ENCODE results near the gene RRP8. TPM values are rescaled to one million over a fixed set of nuclear protein-coding genes. Genes with fewer than 3 reads are reported as not detected.

Gene RRP8
- total RNA-seq, 1 experiment from 2014 or later: 15.1 TPM

- Histone ChIP-seq H3K9me3 (ENCODE audit: low read length) (no peaks in the 10 kb centered on the region), H4K20me1 (ENCODE audit: low read length) (no peaks in the 10 kb centered on the region), H3K9me2 (replicated peaks; ENCODE audit: low read length) (no peaks in the 10 kb centered on the region), H3K4me2 (ENCODE audit: low read length) (no peak overlapping the region), H3K36me3 (ENCODE audit: low read depth, low read length) (no peaks in the 10 kb centered on the region), H3K9ac (ENCODE audit: low read length) (no peak overlapping the region), H3K4me3 (ENCODE audit: low read length) (no peak overlapping the region), H3F3A (ENCODE audit: low read length, unreplicated experiment) (no peaks in the 10 kb centered on the region), H3K27me3 (ENCODE audit: low read length) (no peaks in the 10 kb centered on the region), H3K27ac (ENCODE audit: low read length) (no peak overlapping the region), H2AFZ (ENCODE audit: low read length) (no peak overlapping the region), H3K79me2 (ENCODE audit: low read length) (no peaks in the 10 kb centered on the region), H3K4me1 (ENCODE audit: insufficient read depth, low read length) (no peaks in the 10 kb centered on the region)
- no TSS peak for BruUV-seq (replicated peaks)
- TF ChIP-seq, protein P1, sequence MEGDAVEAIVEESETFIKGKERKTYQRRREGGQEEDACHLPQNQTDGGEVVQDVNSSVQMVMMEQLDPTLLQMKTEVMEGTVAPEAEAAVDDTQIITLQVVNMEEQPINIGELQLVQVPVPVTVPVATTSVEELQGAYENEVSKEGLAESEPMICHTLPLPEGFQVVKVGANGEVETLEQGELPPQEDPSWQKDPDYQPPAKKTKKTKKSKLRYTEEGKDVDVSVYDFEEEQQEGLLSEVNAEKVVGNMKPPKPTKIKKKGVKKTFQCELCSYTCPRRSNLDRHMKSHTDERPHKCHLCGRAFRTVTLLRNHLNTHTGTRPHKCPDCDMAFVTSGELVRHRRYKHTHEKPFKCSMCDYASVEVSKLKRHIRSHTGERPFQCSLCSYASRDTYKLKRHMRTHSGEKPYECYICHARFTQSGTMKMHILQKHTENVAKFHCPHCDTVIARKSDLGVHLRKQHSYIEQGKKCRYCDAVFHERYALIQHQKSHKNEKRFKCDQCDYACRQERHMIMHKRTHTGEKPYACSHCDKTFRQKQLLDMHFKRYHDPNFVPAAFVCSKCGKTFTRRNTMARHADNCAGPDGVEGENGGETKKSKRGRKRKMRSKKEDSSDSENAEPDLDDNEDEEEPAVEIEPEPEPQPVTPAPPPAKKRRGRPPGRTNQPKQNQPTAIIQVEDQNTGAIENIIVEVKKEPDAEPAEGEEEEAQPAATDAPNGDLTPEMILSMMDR (conservative IDR thresholded peaks at IDR 0.05; ENCODE audit: low read depth, low read length): no peak
- TF ChIP-seq EZH2 (IDR thresholded peaks at IDR 0.05; ENCODE audit: low read length, unreplicated experiment) (no peak), EZH2phosphoT487 (IDR thresholded peaks at IDR 0.05; ENCODE audit: borderline replicate concordance, low read length) (no peak)
- DNase-seq (no peak), ATAC-seq (no peak)
- CTCF ChIA-PET: no interaction called here
- POLR2A ChIA-PET (ENCODE audit: unreplicated experiment): interaction anchor here (0.5 kb wide), 1 partner anchor 12 kb away, joined by 4 read pairs; no protein-coding TSS in a partner anchor
- intact Hi-C loops (cut with micrococcal nuclease): no loop called here
Observed at GRCh38 chr11:6632116-6633073, 29.0 kb upstream of the RRP8 start.

DNA sequence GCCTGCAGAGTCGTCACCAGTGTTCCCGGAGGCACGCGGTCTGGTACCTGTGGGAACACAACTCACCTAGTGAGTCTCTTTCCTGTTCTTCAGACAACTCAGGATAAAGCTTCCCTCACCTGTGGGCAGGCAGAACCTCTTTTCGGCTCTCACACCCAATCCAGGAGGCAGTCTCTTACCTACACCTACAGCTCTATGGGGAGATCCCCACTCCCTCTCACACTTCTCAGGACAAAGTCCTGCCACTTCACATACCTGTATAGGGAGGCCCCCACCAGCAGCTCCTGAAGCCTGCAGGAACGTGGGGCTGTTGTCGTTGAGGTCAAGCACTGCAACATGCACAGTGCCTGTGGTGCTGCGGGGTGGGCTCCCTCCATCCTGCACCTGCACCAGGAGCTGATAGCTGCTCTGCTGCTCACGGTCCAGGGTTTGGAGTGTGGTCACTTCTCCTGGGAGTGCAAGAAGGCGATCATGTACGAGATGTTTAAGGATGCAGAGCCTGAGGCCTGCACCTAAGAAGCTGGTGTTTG, 28.0 kb upstream of the RRP8 start:
- ATAC-seq (no peak), DNase-seq (no peak)
- no peaks in the 10 kb centered on the region for H3K9me2 ChIP-seq (replicated peaks; ENCODE audit: low read length)
- no peak overlapping the region for H3K9ac ChIP-seq (ENCODE audit: low read length)
- no peaks in the 10 kb centered on the region for H3F3A ChIP-seq (ENCODE audit: low read length, unreplicated experiment)
- TF ChIP-seq EZH2 (IDR thresholded peaks at IDR 0.05; ENCODE audit: low read length, unreplicated experiment) (no peak), EZH2phosphoT487 (IDR thresholded peaks at IDR 0.05; ENCODE audit: borderline replicate concordance, low read length) (no peak)
- TF ChIP-seq, protein P1 (conservative IDR thresholded peaks at IDR 0.05; ENCODE audit: low read depth, low read length): no peak
- POLR2A ChIA-PET (ENCODE audit: unreplicated experiment): no interaction called here
- intact Hi-C loops (cut with micrococcal nuclease): no loop called here
- no peaks in the 10 kb centered on the region for H4K20me1 ChIP-seq (ENCODE audit: low read length)
- no peaks in the 10 kb centered on the region for H3K79me2 ChIP-seq (ENCODE audit: low read length)
- H3K9me3 ChIP-seq (ENCODE audit: low read length): no peaks in the 10 kb centered on the region
- no peaks in the 10 kb centered on the region for H3K27me3 ChIP-seq (ENCODE audit: low read length)
- no peak overlapping the region for H3K27ac ChIP-seq (ENCODE audit: low read length)
- no peak overlapping the region for H3K4me3 ChIP-seq (ENCODE audit: low read length)
- H3K36me3 ChIP-seq (ENCODE audit: low read depth, low read length): no peaks in the 10 kb centered on the region
- H2AFZ ChIP-seq (ENCODE audit: low read length): no peak overlapping the region
- H3K4me2 ChIP-seq (ENCODE audit: low read length): no peak overlapping the region
- CTCF ChIA-PET: interaction anchor here (0.5 kb wide), 1 partner anchor 41 kb away, joined by 4 read pairs; no protein-coding TSS in a partner anchor
- BruUV-seq (replicated peaks): no TSS peak
- no peaks in the 10 kb centered on the region for H3K4me1 ChIP-seq (ENCODE audit: insufficient read depth, low read length)
